CD4-positive, alpha-beta T cell treated with Interleukin-4 for 4 hours (primary cell): ENCODE results near the gene CARNS1.
"Not testable (repeated sequence)": the region's sequence is repeated elsewhere in the genome, so short reads cannot be mapped to it uniquely, and the experiment has no call there.

ENCODE experiments used
- DNase-seq: peaks from one replicate; pipeline ENCODE4 v3.0.0-alpha.2; 2020

CARNS1 gene

GRCh38 chr11:67397536-67397935 is 17.9 kb upstream of the CARNS1 start:
- DNase-seq: no peak

- DNase-seq: no peak
These were observed 17.4 kb upstream of the CARNS1 start for GRCh38 chr11:67397986-67398660.

- no peak for DNase-seq
These were observed 16.6 kb upstream of the CARNS1 start for GRCh38 chr11:67398661-67399563.

- no peak for DNase-seq
These were observed 15.1 kb upstream of the CARNS1 start for GRCh38 chr11:67400251-67400941.

- no peak for DNase-seq
These were observed 14.5 kb upstream of the CARNS1 start for GRCh38 chr11:67400942-67401494.

GRCh38 chr11:67401495-67402191 is 13.8 kb upstream of the CARNS1 start, which contains the start of gene PPP1CA:
PPP1CA (minus strand) TSS chr11:67401858; CDS start chr11:67401782, 76 bp downstream.
- peak; percentile 86 for DNase-seq

- DNase-seq: not testable (repeated sequence)
These were observed 13.2 kb upstream of the CARNS1 start for GRCh38 chr11:67402192-67402839.

- not testable (repeated sequence) for DNase-seq
These were observed 12.4 kb upstream of the CARNS1 start for GRCh38 chr11:67403085-67403484.

- DNase-seq: peak; percentile 60
These were observed 10.8 kb upstream of the CARNS1 start for GRCh38 chr11:67404515-67405195.

GRCh38 chr11:67405196-67405567 is 10.3 kb upstream of the CARNS1 start:
- no peak for DNase-seq

- no peak for DNase-seq
These were observed 9.7 kb upstream of the CARNS1 start for GRCh38 chr11:67405688-67406339.

- no peak for DNase-seq
These were observed 9.0 kb upstream of the CARNS1 start for GRCh38 chr11:67406420-67406968.

- DNase-seq: no peak
These were observed 8.3 kb upstream of the CARNS1 start for GRCh38 chr11:67406969-67407687.

GRCh38 chr11:67407688-67408163 is 7.8 kb upstream of the CARNS1 start:
- DNase-seq: no peak

GRCh38 chr11:67408437-67409200 is 6.9 kb upstream of the CARNS1 start:
- no peak for DNase-seq

GRCh38 chr11:67409261-67409666 is 6.2 kb upstream of the CARNS1 start:
- DNase-seq: peak; percentile 77

- DNase-seq: no peak
These were observed 5.6 kb upstream of the CARNS1 start for GRCh38 chr11:67409781-67410368.

GRCh38 chr11:67410369-67410831 is 5.1 kb upstream of the CARNS1 start:
- no peak for DNase-seq
